Suppressor macrophage treated with lipopolysaccharide for 4 hours (primary cell): ENCODE measurements around the gene GLYR1.
A peak's percentile ranks its signal among the peaks of the same experiment; 100 is the strongest.

ENCODE experiments used
- DNase-seq: peaks from one replicate; pipeline ENCODE4 v3.0.0-alpha.2; 2020

Gene GLYR1

DNA sequence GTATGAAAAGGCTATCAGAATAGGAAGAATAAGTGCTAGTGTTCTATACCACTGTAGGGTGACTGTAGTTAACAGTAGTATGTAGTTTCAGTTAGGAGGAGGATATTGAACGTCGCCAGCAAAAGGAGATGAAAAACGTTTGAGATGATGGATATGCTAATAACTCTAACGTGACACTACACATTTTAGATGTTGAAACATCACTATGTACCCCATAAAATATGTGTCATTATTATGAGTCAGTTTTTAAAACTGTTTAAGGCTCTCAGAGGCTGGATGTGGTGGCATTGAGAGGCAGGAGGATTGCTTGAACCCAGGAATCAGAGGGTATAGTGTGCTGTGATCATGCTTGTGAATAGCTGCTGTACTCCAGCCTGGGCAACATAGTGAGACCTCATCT, 32.0 kb upstream of the GLYR1 start:
- DNase-seq, result no peak

DNA sequence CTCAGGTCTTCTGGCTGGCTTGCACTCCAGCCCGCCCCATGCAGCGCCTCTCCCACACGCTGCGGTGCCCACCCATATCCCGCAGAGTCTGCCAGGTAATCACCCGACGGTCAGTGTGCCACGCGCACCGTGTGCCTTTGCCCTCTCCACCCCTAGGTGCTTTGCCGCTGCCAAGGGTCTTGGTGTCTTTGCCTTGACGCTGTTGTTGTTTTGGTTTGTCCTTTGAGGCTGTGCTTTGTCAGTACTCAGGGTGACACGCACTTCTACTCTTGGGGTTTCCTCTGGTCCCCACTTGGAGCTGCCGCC, 30.2 kb upstream of the GLYR1 start:
- DNase-seq, result no peak

DNA sequence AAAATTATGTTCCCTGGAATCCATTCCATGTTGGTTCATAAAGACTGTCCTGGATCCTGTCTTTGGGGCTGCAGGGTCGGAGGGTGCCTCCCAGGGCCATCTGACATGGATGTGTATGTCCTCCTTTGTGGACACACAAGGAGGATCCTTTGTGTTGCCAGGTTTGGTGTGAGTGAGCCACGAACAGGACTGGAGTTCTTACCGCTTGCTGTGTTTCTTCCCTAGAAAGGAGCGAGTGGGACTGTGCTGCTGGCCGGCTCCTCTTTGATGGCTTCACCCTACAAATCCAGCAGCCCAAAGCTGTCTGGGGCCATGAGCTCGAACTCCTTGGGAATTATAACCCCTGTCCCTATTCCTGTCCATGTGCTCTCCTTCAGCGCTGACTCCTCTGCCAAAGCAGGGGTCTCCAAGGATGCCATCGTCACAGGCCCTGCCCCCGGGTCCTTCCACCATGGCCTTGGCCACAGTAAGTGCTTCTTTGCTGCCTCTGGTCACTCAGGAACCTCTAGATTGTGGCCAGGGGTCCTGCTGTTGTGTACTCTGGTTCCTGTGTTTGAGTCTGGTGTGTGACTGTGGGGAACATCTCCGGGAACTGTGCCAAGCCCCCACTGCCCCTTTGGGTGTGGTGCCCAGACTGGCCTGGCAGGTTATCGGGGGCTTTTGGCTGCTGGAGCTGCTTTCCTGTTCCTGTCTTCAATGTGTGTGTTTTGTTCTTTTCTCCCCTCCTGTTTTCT, 29.7 kb upstream of the GLYR1 start:
- DNase-seq, result no peak

DNA sequence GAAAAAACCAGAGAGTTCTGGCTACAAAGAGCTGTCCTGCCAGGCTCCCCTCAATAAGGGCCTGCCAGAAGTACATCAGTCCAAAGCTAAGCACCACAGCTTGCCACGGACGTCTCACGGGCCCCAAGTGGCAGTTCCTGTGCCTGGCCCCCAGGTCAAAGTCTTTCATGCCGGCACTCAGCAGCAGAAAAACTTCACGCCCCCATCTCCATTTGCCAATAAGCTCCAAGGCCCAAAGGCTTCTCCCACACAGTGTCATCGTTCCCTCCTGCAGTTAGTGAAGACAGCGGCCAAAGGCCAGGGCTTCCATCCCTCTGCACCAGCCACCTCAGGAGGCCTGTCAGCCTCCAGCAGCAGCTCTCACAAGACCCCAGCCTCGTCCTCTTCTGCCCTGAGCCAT, 27.6 kb upstream of the GLYR1 start:
- DNase-seq, result no peak

DNA sequence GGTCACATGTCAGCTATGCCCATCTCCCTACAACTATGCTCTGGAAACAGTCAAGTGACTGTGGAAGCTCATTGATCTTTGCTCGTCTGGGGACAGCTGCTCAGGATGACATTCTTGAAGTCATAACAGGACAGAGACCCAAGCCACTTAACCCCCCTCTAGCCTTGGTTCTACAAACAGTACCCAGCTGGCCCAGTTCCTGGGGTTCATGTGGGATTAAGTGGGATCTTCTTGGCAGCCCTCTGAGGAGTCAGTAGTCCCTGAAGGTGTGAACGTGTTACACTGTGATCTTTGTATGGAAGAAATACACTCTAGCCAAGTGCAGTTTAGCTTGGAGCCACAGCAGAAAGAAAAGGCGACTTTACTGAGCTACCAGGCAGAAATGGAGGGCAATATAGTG, 26.0 kb upstream of the GLYR1 start:
- DNase-seq, result no peak

DNA sequence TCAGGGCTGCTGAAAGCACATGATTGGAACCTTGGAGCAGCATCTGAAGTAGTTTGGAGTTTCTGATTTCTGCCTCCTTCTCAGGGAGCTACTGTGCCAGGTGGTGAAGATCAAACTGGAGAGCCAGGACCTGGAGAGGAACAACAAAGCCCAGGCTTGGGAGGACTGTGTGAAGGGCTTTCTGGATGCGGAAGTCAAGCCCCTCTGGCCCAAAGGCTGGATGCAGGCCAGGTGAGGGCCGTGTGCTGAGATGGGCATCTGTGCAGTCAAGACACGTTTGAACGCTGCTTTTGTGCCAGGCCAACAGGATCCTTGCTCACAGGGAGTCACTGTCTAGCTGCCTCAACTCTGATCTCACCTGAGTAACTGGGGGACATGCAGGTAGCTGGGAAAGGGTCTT, 24.0 kb upstream of the GLYR1 start:
- DNase-seq, result no peak

DNA sequence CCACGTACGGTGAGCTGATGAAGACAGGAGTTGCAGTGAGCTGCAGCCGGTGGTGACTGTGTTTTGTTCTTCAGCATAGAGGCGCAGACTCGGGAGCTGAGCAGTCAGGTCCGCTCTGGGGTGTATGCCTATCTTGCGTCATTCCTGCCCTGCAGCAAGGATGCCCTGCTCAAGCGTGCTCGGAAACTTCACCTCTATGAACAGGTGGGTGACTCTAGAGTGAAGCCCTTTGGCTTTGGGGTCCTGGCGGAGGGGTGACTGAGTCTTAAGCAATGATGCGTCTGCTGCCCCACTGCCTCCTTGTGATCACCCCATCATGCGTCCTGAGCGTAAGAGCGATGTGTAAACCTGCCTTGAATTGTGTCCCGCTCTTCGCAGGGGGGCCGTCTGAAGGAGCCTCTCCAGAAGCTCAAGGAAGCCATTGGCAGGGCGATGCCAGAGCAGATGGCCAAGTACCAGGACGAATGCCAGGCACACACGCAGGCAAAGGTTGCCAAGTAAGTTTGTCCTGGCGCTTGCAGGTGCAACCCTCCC, 23.1 kb upstream of the GLYR1 start:
- no peak for DNase-seq

DNA sequence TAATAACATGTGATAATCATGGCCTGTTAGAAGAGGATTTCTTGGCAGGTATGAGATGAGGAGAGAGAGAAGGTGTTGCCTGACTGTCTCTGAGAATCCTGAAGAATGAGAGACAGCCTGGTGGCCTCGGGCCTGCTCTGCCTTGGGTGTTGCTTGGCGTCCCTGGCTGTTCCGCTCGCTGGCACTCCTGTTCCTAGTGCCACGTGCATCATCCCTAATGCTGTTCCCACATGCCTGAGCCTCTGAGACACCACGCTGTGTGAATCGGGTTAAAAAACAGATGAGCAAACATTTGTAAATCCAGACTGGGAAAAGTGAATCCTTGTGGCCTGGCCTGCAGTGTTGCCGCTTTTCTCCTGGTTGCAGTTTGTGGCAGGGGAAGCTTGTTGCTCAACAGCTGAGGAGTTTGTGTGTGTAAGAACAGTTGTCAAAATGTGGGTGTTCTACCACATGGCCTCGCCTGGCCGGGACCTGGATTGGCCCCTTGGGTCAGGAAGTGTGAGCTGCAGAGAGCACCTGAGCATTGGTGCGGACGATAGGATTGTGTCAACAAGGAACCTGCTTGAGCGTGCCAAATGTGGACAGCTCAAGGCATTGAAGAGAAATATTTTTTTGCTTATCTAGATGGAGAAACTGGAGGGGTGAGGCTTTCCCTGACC, 22.2 kb upstream of the GLYR1 start:
- DNase-seq, result no peak

DNA sequence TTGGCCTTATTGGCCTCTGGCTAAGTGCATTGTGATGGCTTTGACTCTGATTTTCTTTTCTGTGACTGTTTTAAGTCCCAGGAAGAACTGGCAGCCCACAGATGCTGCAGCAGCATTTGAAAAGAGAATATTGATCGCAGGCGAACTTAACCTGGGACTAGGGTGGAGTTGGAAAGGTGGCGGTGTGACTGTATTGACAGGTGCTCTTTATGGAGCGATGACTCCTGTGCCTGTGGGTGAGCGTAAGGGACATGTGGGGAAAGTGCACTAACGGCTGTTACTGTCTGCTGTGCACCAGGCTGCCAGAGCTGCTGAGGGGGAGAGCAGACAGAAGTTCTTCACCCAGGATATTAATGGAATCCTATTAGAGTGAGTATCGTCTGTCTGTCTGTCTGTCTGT, 21.4 kb upstream of the GLYR1 start:
- DNase-seq, result no peak

DNA sequence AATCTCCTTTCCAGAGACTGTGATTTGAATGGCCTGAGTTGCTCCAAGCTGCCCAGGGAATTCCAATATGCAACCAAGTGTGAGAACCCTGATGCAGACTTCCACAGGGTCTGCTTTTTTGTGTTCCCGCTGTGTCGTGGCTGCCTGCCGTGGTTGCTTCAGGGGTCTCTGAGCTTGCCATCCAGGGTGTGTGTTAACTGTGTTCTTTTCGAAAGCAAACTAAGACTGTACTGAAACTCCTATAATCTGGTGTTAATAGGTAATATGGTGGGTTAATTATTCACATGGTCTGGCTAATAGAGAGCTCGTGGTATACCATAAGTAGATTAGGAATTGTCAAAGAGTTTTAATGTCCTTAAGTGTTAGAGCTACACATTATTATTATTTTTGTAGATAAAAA, 20.9 kb upstream of the GLYR1 start:
- DNase-seq, result no peak

DNA sequence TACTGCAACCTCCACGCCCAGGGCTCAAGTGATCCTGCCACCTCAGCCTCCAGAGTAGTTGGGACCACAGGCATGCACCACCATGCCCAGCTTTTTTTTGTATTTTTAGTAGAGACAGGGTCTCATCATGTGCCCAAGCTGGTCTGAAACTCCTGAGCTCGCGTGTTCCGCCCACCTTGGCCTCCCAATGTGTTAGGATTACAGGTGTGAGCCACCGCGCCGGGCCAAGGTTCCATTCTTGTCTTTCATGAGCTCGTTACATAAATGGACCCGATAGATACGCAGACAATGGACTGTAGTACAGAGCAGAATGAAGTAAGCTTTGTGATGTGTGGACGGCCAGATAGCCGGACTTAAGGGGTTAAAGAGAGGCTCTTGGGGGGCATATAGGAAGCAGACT, 19.5 kb upstream of the GLYR1 start:
- DNase-seq, result no peak

DNA sequence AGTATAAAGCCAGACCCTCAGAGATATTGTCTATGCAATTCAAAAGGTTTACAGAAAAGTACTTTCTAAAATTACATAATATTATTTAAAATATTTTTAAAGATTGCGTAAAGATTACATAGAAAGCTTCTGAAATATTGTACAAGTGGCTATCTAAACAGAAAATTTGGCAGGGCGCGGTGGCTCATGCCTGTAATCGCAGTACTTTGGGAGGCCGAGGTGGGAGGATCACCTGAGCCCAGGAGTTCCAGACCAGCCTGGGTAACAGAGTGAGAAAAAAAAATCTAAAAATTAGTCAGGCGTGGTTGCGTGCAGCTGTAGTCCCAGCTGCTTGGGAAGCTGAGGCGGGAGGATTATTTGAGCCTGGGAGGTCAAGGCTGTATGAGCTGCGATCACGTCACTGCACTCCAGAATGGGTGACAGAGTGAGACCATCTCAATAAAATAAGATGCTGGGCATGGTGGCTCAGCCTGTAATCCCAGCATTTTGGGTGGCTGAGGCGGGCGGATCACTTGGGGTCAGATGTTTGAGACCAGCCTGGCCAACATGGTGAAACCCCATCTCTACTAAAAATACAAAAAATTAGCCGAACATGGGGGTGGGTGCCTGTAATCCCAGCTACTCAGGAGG, 18.3 kb upstream of the GLYR1 start:
- no peak for DNase-seq

DNA sequence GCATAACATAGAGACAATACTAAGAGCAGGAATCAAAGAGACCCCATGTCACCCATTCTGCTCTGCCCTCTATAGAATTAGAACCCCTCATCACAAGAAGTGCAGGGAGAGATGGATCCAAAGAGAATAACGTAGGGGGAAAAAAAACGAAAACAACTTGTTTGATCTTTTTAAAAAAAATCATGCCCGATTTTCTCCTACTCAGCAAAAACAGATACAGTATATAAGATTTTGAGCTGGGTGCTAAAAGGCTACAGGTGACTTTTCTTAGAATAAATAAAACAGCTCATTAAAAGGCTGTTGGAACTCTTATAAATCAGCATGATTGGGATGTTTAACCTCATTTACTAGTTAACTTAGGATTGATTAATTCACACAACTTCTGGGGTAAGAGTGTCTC, 17.6 kb upstream of the GLYR1 start:
- DNase-seq, result no peak

DNA sequence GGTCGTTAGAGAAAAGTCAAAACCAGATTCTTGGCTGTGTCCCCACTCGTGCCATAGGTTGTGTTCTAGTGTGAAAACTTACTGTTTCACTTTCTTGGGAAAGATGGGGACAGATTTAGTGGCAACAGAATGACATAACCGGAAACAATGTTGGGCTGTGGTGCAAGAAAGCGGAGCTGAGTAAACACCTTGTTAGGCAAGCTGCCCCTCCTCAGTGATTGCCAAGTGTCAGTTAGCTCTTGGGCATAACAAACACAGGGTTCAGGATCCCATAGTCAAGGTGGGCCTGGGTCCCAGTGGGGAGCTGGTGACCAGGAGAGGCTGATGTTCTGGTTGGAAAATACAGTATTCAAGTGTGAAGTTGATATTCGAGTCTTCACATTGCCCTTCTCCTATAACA, 15.6 kb upstream of the GLYR1 start:
- peak; percentile 18 for DNase-seq

DNA sequence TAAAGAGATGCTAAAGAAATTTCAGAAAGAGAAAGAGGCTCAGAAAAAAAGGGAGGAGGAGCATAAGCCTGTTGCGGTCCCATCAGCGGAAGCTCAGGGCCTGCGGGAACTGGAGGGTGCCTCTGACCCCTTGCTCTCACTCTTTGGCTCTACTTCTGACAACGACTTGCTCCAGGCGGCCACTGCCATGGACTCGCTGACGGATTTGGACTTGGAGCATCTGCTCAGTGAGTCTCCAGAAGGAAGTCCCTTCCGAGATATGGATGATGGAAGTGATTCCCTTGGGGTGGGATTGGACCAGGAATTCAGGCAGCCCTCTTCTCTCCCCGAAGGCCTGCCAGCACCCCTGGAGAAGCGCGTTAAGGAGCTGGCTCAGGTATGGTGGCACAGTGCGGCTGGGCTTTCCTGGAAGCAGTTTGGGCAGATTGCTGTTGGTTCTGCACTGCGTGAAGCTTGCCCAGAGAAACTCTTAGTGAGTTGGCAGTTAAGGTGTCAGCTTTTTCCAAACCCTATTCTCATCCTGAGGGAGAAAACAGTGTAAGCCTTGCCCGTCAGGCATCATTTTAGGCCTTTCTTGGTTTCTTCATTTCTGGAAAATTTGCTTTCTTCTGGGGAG, 13.7 kb upstream of the GLYR1 start:
- no peak for DNase-seq

DNA sequence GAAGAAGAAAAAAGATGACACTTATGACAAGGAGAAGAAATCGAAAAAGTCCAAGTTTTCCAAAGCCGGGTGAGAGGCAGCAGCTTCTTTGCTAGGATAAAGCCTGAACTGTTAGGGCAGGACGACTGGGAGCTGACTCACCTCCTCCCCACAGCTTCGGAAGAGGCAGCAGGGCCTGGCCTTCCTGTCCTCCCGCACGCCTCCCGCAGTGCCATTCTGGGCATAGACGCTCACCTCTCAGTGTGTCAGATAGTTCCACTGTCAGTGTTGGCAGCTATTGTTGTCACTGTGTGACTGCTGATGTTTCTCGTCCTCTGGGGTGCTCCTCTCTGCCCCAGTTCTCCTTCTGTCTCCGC, 12.8 kb upstream of the GLYR1 start:
- DNase-seq, result no peak

DNA sequence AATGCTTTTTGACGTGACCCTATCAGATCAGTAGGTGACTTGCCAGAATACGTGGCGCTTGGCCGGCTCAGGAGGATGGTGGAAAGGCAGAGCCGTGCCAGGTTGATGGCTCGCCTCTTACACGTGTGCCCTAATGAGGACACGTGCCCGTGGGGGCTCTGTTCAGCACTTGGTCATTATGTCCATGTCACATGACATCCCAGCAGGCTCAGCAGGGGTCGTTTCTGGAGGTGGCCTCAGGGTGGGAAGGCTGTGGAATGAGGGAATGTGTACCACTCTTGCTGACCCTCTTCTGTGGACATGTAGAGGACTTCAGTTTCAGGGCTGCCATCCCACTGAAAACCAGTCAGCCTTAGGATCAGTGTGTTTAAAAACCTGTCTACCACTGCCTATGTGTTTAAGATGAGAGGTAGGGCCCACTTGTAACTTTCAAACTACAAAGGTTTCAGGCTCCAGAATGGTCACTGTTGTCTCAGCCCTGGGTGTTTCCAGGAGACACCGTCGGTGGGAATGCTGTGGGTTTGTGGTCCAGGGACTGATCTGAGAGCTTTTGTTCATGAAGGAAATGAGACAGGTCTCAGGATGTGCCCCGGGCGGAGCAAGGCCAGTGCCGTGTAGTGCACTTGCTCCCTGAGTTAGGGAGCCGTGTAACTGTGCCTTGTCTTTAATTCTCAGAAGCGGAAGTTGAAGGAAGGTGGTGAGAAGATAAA, 12.3 kb upstream of the GLYR1 start:
- DNase-seq, result no peak

DNA sequence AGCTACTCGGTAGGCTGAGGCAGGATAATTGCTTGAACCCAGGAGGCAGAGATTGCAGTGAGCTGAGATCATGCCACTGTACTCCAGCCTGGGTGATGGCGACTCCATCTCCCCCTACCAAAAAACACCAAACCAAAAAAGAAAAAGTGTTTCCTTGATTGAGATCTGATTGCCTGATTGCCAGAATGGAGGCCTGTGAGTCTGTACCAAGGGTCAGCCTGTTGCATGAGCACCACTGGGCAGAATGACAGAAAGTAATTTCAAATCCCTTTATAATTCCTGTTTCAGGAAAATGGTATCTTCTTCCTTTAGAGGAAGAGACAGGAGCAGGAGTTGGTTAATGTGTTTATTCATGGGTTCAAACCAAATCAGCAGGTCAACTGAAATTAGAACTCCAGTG, 8.7 kb upstream of the GLYR1 start:
- DNase-seq, result no peak

DNA sequence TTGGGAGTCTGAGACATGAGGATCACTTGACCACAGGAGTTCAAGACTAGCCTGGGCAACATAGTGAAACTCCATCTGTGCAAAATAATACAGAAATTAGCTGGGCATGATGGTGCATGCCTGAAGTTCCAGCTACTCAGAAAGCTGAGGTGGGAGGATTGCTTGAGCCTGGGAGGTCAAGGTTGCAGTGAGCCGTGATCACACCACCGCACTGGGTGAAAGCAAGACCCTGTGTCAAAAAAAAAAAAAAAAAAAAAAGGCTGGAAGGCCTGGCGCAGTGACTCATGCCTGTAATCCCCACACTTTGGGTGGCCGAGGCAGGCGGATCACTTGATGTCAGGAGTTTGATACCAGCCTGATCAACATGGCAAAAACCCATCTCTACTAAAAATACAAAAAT, 8.3 kb upstream of the GLYR1 start:
- no peak for DNase-seq

DNA sequence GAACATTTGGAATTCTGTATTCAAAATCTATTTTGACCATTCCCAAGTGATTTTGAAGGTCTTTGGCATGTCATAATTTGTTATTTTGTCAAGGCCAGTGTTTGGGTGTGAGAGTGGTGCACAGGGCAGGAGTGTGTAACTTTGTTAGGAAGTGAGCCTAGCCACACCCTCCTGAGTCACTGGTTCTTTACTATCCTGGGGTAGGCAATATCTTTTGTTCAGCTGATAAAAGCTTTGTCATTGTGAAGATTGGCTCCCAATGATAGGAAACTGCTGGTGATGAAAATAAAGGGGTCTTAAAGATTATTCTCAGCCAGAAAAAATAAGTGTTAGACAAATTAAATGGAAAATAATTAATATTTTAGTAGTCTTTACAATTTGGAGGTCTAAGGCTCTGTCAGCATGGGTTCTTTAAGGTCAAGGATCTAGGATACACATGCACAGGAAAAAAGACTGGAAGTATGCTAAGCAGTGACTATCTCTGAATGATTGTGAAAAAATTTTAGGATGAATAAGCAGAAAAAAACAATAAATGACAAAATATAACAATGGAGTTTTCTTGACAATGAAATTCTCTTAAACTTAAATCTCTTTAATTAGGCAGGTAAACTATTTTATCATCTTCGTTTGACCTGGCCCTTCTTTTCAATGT, 5.3 kb upstream of the GLYR1 start:
- peak; percentile 33 for DNase-seq

DNA sequence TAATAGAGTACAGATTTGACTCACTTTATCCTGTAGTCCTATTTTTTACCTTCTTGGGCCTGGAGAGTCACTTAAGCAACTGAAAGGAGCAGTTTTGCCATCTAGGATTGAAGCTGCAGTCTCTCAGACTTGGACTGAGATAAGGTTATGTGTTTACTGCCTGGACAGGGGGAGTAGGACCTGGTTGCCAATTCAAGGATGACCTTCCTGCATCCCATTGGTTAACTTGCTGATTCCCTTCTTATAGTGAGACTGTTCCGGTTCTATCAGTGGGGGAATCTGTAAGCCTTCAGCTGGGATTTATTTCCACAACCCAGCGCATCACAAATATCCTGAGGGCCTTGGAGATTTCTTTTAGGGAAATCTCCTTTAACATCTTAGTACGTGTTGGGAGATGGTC, 3.1 kb upstream of the GLYR1 start:
- no peak for DNase-seq

DNA sequence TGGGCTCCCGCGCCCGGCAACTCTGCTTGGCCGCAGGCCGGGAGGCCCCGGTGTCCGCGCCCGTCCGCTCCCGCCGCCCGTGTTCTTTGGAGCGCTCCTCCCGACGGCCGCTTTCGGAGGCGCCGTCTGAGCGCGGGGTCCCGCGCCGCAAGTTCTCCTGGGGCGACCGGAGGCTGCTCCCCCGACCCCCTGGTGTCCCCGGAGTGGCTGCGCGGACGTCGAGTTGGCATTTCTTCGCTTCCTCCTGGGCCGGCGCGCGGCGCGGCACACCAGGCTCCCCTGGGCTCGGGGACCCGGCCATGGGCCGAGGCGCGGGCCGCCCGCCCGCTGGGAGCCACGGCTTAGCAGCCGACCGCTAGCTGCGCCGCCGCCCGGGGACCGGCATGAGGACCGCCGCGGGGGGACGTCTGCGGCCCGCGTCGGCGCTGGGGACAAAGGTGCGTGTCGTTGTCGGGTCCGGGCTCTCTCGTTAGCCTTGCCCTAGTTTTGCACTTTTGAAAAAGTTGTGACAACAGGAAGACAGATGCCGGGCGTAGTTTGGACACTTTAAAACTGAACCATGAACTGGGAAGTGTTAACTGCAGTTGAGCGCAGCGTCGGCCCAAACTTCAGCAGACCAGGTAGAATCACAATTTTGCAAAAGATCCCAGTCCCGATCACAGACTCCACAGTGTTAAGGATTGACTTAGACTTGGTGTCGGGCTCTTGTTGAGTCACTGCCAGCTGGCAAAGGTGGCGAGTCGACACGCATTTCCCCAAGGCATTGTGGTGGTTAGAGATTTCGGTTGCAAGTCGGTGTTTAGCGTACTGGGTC, 893 bp upstream of the GLYR1 start:
- DNase-seq, result peak; percentile 48
